Measurements from ENCODE around the gene KLC1. TPM values are rescaled to one million over a fixed set of nuclear protein-coding genes. Genes with fewer than 3 reads are reported as not detected.

The KLC1 gene
- total RNA-seq, 1 donor from 2014 or later, result 238 TPM

DNA sequence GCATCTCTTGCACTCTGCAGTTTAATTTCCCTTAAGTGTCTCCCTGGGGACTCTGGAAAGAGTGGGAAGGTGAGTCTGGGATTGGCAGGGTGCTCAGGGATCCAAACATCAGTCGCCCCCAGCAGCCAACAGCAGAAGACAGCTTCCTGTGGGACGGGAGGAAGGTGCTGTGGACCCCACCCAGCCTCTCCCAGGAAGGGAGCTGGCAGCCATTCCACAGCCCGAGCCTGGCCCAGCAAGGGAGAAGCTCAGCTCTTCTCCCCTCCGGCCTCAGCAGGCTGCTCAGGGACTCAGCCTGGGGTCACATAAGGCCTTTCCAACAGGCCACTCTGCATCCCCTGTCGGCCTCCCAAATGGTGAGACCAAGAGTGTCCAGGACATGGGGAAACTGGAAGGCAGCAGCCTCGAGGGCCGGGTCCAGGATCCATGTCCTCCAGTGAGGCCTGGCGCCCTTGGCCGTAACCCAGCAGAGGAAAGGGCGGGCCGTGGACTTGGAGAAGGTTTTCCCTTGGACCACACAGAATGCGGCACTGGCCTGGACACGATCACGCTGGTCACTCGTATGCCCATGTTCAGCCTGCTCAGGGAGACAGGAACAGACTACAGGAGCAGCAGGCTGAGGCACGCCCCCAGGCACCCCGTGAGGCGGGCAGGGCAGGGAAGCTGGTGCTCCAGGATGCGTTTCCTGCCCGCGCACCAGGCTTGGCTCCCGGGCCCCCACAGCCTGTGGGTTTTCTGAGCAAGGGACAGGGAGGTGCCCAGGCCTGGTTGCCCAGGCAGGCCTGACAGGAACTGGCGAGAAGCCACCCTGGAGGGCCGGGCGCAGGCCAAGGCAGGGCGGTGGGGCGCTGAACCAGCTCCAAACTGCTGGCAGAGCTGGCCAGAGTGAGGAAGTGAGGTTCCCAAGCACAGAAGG, 82.8 kb downstream of the KLC1 start:
- H3K36me3 ChIP-seq (ENCODE audit: insufficient read depth, low read length), result no peaks in the 10 kb centered on the region
- peaks cover 35% of the 10 kb centered on the region for H3K79me2 ChIP-seq (ENCODE audit: insufficient read depth, low read length)
- TF ChIP-seq EZH2 (IDR thresholded peaks at IDR 0.05; ENCODE audit: insufficient read depth, low read length), result no peak
- TF ChIP-seq CTCF (IDR thresholded peaks at IDR 0.05; ENCODE audit: insufficient read depth, low read depth, low read length), result no peak
- H3K27ac ChIP-seq (ENCODE audit: low read depth, low read length), result no peak overlapping the region
- Mint-ChIP-seq H3K9me3 (ENCODE audit: unreplicated experiment) (no peaks in the 10 kb centered on the region), H3K4me1 (ENCODE audit: low read depth, unreplicated experiment) (peaks cover 12% of the 10 kb centered on the region), H3K27me3 (ENCODE audit: low read depth, unreplicated experiment) (no peaks in the 10 kb centered on the region), H3K4me3 (ENCODE audit: unreplicated experiment) (no peak overlapping the region), H3K36me3 (ENCODE audit: low read depth, unreplicated experiment) (peaks cover 2% of the 10 kb centered on the region), H3K27ac (ENCODE audit: unreplicated experiment) (no peak overlapping the region)
- FAIRE-seq (no peak), DNase-seq (ENCODE audit: low read depth) (no peak)
- H3K4me1 ChIP-seq (ENCODE audit: insufficient read depth, low read length), result peaks cover 19% of the 10 kb centered on the region
- peak overlapping the region; percentile 34 for H3K4me2 ChIP-seq (ENCODE audit: low read length)
- no peak overlapping the region for H2AFZ ChIP-seq (ENCODE audit: low read depth, low read length)
- H4K20me1 ChIP-seq (ENCODE audit: insufficient read depth, low read length), result peaks cover 46% of the 10 kb centered on the region
- no peak overlapping the region for H3K4me3 ChIP-seq (ENCODE audit: insufficient read depth, low read depth, low read length)
- H3K27me3 ChIP-seq (ENCODE audit: insufficient read depth, low read length), result no peaks in the 10 kb centered on the region
- no peaks in the 10 kb centered on the region for H3K9me3 ChIP-seq (ENCODE audit: insufficient read depth, low read depth, low read length)
- H3K9ac ChIP-seq (ENCODE audit: low read length), result peak overlapping the region; percentile 4

DNA sequence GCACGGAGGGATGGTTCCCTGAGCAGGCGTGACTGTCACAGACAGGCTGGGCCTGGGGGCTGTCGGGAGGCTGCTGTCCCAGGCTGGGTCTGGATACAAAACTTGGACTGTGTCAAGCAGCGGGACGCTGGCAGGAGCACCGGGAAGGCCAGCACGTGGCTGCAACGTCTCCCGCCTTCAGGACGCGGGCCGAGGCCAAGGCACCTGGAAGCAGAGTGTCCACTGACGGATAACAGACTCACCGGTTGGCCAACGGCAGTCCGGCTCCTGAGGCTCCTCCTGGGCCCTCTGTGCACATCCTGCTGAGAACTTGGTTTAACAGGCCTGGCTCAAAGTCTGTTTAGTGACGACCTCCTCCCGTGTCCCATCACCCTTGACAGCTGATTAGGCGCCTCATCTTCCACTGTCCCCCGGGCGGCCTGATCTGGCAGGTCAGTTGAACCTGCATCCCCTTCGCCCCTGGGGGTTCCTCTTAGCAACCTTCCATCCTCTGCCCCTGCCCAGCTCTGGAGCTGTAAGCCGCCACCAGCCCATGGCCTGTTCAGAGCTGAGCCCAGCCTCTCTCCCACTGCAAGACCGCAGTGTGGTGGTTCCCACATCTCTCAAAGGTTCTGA, 83.7 kb downstream of the KLC1 start:
- no peak for FAIRE-seq
- H3K4me1 Mint-ChIP-seq (ENCODE audit: low read depth, unreplicated experiment), result peaks cover 22% of the 10 kb centered on the region
- no peak overlapping the region for H3K4me3 Mint-ChIP-seq (ENCODE audit: unreplicated experiment)
- DNase-seq (ENCODE audit: low read depth), result no peak
- no peak for TF ChIP-seq EZH2 (IDR thresholded peaks at IDR 0.05; ENCODE audit: insufficient read depth, low read length)
- no peak for TF ChIP-seq CTCF (IDR thresholded peaks at IDR 0.05; ENCODE audit: insufficient read depth, low read depth, low read length)
- Histone ChIP-seq H3K9me3 (ENCODE audit: insufficient read depth, low read depth, low read length) (no peaks in the 10 kb centered on the region), H3K4me3 (ENCODE audit: insufficient read depth, low read depth, low read length) (no peak overlapping the region), H3K27ac (ENCODE audit: low read depth, low read length) (no peak overlapping the region), H3K79me2 (ENCODE audit: insufficient read depth, low read length) (peaks cover 45% of the 10 kb centered on the region), H2AFZ (ENCODE audit: low read depth, low read length) (no peak overlapping the region), H3K36me3 (ENCODE audit: insufficient read depth, low read length) (no peaks in the 10 kb centered on the region), H3K9ac (ENCODE audit: low read length) (peak overlapping the region; percentile 4), H4K20me1 (ENCODE audit: insufficient read depth, low read length) (peaks cover 55% of the 10 kb centered on the region), H3K27me3 (ENCODE audit: insufficient read depth, low read length) (no peaks in the 10 kb centered on the region), H3K4me2 (ENCODE audit: low read length) (peak overlapping the region; percentile 5), H3K4me1 (ENCODE audit: insufficient read depth, low read length) (peaks cover 28% of the 10 kb centered on the region)
- no peaks in the 10 kb centered on the region for H3K9me3 Mint-ChIP-seq (ENCODE audit: unreplicated experiment)
- peak overlapping the region; percentile 47 for H3K27ac Mint-ChIP-seq (ENCODE audit: unreplicated experiment)
- peaks cover 7% of the 10 kb centered on the region for H3K36me3 Mint-ChIP-seq (ENCODE audit: low read depth, unreplicated experiment)
- H3K27me3 Mint-ChIP-seq (ENCODE audit: low read depth, unreplicated experiment), result no peaks in the 10 kb centered on the region
